Activated CD4-positive, alpha-beta T cell treated with anti-CD3 and anti-CD28 coated beads, Interleukin-2, amount 50 U/mL, for 4 hours (primary cell): ENCODE data around the gene URM1.
A peak's percentile ranks its signal among the peaks of the same experiment; 100 is the strongest.

Experiments
- DNase-seq, 2 experiments: peaks; one replicate each; pipeline ENCODE4 v3.0.0-alpha.2; 2020

The URM1 gene

DNA sequence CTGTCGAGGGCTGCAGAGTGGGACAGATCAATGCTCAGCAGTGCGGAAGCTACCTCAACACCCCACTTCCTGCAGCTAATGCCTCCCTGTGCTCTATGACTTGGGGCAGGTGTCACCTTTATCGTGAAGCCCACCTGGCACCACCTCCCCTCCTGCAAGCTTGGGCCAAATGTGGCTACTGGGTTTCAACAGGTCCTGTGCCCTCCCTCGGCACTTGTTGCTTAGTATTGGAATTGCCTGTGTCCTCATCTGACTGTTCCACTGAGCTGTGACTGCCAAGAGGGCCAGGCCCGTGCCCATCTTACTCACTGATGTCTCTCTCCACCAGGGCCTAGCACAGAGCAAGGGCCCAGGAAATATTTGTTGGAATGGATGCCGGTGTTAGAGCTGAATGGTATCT is 21.4 kb upstream of the URM1 start:
- DNase-seq, result no peak

DNA sequence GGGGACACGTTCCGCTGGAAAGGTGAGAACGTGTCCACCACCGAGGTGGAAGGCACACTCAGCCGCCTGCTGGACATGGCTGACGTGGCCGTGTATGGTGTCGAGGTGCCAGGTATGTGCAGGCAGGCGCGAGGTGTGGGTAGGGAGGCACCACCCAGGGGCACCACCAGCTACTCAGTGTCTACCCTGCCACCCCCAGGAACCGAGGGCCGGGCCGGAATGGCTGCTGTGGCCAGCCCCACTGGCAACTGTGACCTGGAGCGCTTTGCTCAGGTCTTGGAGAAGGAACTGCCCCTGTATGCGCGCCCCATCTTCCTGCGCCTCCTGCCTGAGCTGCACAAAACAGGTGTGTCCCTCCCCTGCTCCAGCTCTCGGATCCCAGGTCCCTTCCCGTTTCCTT is 15.7 kb upstream of the URM1 start:
- DNase-seq, result no peak

DNA sequence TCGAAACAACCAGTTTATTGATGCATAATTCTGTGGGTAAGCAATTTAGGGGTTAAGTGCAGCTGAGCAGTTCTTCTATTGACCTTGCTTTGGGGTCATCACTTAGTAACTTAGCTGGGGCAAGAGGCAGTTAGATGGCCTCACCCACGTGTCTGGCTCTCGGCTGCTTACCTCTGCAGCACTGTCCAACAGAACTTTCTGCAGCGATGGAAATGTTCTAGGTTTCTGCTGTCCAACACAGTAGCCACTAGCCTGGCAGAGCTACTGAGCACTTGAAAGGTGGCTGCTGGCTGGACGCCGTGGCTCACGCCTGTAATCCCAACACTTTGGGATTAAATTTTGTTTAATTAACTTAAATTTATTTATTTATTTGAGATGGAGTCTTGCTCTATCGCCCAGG is 13.1 kb upstream of the URM1 start:
- no peak for DNase-seq

DNA sequence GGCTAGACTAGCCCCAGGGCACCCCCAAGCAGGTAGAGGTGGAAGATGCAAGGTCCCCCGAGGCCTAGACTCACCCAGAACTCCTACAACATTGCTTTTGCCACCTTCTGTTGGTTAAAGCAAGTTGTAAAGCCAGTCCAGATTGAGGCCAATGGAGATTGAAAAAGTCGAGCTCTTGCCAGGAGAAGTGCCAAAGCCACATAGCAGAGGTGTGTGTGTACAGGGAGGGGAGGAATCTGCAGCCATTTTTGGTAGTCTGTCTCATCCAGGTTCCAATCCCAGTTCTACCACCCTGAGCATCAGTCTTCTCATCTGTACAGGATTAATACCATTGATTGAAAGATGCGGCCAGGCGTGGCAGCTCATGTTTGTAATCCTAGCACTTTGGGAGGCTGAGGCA is 12.3 kb upstream of the URM1 start:
- no peak for DNase-seq

DNA sequence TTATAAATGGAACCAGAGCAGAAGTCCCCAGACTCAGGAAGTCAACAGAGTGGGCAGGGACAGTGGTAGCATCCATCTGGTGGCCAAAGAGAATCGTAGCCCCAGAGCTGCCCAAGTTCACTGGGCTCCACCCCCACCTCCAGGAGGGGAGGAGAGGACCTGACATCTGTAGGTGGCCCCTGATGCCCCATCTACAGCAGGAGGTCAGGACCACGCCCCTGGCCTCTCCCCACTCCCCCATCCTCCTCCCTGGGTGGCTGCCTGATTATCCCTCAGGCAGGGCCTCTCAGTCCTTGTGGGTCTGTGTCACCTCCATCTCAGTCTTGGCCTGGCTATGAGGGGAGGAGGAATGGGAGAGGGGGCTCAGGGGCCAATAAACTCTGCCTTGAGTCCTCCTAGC is 10.3 kb upstream of the URM1 start:
- no peak for DNase-seq

DNA sequence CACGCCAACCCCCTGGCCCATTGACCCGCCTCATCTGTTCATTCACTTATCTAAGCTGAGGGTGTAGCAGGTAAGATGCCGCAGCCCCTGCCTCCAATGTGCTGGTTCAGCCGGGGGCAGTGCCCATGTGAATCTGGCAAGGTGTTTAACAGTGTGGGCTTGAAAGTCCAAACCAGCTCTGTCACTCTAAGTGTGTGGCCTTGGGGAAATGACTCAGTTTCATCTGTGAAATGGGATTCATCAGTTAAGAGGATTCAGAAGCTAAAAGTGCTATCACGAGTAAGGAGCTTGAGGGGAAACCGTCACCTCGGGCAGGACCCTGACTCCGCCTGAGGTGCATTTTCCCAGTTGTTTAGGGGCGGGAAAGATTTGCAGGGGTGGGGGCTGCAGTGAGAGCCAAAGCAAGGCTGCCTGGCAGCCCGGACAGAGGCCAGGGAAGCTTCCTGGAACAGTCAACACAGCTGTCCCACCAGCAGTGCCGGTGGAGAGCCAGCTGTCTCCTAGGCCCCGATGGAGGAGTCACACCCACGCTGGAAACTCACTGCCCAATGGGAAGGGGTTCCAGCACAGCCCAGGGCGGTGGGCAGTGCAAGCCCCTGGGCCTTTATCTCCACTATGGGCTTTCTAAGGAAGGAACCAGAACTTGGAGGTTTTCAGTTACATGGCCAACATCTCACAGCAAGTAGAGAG is 9.7 kb upstream of the URM1 start:
- DNase-seq, result no peak

DNA sequence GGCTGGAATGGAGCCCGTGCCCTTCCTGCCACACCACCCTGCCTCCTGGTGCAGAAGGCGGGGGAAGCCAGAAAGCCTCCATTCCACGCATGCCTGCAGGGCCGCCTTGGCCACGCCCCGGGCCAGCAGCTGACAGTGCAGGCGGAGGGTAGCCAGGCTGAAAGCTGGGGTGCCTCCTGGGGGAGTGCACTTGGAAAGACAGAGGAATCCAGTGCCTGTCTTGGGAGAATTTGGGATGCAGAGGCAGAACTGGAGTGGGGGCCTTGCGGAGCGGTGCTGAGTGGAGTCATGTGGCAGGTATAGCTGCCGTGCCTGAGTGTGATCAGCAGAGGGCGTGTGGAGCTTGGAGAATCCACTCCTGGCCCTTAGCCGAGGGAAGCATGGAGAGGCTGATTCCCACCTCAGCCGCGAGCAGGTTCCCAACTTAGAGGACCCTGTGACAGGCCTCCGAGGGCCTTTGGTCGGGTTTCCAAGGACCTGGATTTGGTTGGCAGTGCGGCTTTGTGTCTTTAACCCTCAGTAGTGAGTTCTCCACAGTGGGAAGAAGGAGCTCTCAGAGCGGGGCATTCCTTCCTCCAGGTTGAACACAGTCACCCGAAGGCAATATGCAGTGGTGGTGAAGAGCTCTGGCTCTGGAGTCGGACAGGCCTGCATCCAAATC is 9.1 kb upstream of the URM1 start:
- peak; percentile 56 to 59 for DNase-seq

DNA sequence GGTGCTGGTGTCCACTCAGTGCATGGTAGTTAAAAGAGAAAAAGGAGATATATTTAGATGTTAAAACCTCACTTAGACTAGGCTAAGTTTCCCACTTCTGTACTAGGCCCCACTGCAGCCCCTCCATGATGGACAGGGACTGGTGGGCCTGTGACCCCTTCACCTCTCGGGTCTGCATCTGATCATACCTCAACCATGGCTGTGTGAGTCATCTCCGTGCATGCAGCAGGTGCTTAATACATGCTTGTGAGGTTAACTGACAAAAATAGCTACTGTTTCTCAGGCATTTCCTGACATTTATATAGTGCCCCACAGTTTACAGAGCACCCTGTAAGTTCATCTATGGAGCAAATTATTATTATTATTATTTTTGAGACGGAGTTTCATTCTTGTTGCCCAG is 8.4 kb upstream of the URM1 start:
- no peak for DNase-seq

DNA sequence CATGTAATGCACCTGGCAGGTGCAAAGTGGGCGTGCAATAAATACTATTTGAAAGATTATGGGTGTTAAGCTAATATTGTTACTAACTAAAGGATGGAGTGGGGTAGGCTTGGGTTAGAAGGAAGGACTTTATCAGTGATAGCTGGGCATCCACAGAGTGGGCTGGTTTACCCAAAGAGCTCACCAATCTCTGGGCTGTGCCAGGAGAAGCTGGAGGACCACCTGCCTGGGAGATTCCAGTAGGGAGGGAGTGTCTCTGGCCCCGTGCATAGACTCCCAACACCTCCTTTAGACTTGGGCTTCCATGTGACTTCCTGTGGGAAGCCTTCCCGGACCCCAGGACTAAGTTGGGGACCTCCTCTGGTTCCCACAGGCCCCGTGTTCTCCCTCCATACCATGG is 5.6 kb upstream of the URM1 start:
- DNase-seq, result no peak

DNA sequence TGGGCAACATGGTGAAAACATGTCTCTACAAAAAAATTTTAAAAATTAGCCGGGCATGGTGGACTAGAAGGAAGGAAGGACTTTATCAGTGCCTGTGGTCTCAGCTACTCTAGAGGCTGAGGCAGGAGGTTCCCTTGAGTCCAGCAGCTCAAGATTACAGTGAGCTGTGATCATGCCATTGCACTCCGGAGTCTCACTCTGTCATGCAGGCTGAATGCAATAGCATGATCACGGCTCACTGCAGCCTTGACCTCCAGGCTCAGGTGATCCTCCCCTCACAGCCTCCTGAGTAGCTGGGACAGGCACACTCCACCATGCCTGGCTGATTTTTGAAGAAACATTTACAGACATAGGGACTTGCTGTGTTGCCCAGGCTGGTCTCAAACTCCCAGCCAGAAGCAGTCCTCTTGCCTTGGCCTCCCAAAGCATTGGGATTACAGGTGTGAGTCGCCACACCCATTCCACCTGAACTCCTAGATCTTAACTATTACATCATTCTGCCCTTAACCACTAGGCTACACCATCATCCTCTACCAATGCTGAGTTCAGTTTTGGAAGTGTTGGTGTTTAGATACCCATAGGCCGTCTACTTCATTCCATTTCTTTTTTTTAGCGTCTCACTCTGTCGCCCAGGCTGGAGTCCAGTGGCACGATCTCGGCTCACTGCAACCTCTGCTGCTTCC is 2.0 kb upstream of the URM1 start:
- no peak for DNase-seq

DNA sequence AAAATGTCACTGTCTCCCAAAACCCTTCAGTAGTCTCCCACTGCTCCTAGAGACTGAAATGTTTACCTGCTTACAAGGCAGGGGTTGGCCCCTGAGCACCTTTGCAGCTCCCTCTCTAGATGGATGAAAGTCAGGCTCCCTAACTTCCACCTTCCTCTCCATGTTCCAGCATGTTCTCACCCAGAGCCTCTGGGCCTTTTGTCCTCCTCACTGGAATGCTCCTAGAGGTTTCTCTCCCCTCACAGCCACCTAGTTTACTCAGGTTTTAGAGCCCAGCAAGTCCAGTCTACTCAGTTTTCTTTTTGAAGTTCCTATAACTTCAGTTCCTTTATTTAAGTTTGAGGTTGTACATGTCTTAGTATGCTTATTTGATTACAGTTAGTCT is 815 bp upstream of the URM1 start:
- DNase-seq, result no peak

DNA sequence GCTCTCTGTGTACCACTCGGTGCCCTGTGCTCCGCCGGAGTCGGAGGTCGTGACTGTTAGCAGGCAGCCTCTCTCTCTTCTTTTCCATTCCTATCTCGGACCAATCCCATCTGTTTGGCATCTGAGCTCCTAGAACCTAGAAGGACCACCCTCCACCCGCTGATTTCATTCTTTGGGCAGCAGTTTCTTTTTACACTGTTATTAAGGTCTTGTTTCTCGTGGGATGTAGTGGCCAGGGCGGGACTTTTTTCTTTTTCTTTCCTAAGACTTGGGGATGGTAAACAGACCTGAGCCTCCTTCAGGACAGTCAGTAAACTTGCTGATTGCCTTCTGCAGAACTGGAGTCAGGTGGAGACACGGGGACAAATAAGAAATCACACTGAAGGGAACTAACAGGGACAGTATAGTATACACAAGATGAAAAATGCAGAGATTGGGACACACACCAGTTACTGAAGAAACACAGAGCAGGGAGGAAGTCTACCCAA is 500 bp downstream of the URM1 start:
- DNase-seq, result no peak

DNA sequence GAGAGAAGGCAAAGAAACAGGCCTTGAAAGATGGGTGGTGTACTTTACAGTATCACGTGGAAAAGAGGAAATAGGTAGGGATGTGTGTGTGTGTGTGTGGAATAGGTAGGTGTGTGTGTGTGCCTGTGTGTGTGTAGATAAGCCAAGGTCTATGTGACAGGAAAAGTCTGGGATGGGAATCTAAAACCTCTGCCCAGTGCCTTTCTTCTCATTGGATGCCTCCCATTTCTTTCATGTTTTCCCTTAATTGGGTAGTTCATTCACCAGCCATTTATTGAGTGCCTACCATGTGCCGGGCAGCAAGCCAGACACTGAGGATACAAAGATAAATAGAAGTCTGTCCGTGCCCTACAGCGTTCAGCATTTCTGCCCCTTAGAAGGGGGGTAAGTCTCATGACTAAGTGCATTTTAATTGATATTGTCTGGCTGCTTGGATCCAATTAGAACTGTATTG is 1.0 kb downstream of the URM1 start:
- no peak for DNase-seq

DNA sequence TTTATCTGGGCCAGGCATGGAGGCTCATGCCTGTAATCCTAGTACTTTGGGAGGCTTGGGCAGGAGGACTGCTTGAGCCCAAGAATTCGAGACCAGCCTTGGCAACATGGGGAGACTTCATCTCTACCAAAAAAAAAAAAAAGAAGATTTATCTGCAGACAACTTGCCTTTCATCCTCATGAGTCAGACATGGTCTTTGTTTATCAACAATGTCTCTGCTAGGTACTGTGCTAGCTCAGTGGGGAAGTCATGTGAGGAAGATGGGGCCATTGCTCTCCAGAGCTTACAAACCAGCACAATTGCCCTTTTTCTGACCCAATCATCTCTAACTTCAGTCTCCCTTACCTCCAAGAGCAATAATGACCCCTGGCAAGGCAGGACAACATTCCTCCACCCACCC is 1.6 kb downstream of the URM1 start:
- no peak for DNase-seq

DNA sequence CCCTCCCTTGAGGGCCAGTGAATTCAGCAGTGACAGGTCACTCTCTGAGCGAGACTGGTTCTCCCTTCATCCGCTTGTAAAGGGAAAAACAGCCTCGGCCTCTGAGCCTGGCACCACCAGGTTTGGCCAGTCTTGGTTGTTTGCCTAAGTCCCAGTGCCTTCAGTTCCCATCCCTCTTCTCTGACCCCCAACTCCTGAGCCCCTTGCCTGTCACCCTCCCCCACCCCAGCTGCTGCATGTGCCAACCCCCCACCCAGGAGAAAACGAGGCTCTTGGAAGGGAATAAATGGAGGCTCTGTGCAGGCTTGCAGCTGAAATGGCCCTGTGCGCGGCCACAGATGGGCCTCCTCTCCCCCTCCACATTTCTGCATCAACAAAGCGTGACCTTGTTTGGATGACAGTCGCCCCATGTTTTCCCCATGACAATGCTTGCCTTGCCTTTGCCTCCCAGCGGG is 3.1 kb downstream of the URM1 start:
- DNase-seq, result no peak

DNA sequence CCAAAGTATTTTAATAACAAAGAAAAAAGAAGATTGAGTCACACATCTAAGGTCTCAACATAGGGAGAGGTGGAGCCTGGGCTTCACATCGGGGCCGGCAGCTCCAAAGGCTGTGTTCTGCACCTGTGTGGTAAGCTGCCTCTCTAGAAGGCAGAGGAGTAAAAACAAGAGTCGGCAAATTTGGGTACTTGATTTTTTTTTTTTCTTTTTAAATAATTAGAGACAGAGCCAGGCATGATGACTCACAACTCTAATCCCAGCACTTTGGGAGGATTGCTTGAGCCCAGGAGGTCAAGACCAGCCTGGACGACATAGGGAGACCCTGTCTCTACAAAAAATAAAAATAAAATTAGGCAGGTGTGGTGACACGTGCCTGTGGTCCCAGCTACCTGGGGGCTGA is 4.7 kb downstream of the URM1 start:
- DNase-seq, result no peak

DNA sequence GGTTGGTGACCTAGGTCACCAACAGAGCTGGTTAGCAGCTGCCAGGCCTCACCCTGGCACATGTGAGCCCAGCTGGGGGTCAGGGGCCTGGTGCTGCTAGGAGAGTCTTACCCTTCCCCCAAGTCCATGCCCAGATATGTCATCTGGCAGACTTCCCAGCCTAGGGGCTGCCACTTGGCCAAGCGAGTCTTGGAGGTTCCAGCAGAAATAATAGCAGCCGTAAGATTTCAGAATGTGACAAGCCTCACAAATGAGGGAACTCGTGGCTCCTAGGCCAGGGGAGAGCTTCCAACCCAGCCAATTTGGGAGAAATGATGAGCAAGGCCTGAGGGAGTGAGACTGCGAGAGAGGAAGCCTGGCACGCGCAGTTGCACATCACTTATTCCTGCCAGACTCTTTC is 11.1 kb downstream of the URM1 start:
- no peak for DNase-seq

DNA sequence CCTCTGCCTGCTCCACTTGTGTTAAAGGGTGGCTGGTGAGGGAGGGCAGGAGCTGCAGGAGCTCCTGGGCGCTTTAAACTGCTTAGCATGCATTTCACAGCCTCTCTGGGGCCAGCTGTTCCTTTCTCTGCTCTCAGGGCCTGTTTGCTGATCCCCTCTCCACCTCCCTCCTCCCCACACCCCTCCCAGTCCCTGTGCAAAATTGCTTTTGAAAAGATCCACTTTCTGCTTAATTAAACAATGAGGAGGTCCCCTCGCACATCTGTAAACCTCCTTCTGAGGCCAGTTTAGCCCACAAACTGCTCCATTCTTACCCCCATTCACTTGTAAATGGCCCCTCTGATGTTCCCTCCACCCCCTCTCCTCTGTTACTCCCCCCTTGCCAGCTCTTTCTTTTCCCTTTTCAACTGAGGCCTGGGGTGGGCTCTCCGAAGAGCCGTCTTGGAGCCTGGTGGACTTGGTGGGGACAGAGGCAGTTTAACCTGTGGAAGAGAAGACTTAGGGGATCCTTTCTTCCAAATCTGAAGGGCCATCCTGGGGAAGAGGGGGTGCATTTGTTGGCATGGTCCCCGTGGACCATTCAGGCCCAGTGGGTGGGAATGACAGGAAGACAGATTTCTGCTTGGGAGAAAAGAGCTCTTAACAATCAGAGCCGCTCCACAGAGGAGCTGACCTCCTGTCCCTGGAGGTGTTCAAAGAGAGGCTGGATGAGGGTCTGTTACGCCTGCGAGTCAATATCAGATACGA is 12.0 kb downstream of the URM1 start:
- DNase-seq, result no peak

DNA sequence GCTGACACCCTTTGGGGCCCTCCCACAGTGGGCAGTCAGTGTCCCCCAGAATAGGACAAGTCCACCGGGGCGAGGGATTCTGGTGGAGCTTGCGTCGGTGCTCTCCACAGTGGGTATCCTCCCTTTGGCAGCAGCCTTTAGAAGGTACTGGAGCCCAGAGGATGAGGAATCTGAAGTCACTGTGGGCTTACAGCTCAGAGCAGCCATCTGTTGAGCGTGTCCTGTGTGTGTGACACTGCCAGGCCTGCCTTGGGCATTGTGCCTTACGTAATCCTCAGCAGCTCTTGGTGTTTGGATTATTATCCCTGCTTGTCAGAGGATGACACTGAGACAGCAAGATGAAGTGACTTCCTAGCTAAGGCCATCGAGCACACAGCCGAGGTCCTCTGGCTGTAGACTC is 12.6 kb downstream of the URM1 start:
- no peak for DNase-seq

DNA sequence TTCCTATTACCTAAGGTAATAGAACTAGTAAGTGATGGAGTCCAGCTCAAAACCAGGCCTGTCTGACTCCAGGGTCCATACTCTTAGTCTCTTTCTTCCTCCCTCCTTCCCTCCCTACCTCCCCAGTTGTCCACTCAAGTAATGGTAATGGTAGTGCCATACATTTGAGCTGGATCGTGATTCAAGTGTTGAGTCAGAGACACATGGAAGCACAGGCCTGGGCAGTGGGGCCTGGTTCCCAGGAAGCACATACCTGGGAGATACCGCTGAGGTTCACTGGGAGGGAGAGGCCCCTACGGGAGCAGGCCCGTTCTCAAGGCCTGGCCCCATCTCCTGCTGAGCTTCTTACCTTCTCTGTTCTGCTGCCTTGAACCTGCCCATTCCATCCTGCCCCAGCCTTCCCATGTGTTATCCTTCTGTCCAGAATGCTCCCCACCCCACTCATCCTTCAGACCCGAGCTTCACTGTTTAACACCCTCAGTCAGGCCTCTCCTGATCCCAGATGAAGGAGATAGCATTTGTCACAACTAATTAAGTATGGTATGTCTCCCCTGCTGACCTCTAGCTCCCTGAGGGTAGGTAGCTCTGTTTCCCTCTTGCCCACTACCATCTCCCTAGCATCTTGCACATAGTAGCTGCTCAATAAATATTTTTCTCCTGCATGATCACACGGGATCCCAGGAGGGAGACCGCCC is 13.8 kb downstream of the URM1 start:
- DNase-seq, result no peak

DNA sequence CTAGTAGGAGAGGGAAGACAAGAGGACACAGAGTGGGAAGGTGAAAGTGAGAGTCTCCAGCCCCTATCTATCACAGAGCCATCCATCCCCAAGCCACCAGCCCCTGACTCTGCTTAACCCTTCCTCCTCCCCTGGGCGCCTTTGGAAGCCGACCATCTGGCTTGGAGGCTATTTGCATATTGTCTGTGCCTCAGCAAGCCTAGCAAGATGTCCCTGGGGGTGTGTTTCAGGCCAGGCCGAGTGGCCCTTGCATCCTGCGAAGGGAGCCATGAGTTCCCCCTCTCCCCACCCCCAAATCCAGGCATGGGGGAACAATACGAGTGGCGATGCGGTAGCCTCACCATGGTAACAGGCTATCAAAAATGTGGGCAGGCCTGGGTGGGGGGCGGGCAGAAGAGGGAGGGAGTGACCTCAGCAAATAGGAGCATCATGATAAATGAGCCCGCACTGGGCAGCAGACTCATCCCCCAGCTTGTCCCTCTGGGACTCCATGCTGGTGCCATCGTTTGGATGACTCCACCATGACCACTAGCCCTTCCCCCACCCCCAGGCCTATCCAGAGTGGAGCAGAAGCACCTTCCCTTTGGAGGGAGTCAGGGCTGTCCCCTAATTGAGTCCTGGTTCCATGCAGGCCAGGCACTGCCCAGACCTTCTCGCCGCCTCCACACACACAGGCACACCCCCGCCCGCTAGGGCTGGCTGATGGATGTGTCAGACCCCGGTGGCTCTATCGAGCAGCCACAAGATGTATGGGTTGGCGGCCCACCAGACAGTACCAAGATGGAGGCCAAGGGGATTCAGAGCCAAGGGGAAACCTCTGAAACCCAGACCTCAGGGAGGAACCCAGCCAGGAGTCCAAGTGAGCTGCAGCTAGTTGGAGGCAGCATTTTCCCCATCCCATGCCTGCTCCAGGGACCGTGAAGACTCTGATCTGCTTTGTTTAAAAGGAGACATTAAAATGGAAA is 14.6 kb downstream of the URM1 start:
- no peak for DNase-seq

DNA sequence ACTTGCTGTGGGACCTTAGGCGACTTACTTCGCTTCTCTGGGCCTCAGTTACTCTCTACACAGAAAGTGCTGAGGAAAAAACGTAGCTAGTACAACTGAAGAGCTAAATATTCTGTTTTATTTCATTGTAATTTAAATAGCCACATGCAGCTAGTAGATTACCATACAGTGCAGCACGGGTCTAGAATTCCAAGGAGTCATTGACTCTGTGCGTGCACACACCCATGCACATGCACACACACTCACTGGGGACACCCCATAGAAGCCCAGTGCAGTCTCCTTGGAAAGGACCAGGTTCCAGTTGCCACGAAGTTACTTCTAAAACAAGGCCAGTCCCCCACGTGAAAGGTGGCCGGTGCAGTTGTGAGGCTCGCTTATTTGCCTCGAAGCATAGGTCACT is 17.0 kb downstream of the URM1 start:
- DNase-seq, result no peak
